H1 (cell line): ENCODE results near the gene ERMARD. TPM values are rescaled to one million over a fixed set of nuclear protein-coding genes. Genes with fewer than 3 reads are reported as not detected.

Experiments
- CTCF ChIA-PET: fragments of 300-600 bp; sonication (Branson Sonifier 250); formaldehyde crosslinking; loops from one replicate; lab custom pipeline; 2021; ENCODE audit not compliant: partially characterized antibody; lab: Charles Lee
- POLR2A ChIA-PET: fragments of 300-600 bp; sonication (Branson Sonifier 250); formaldehyde crosslinking; loops from one replicate; lab custom pipeline; 2021; ENCODE audit warnings: inconsistent platforms; ENCODE audit not compliant: partially characterized antibody; lab: Charles Lee
- DNase-seq, 2 experiments: peaks; one replicate each; pipeline versions ENCODE4 v3.0.0 to v3.0.0-alpha.2; 2010 to 2022; ENCODE audit warnings: low spot score in 2 of 2, low read depth in 1 of 2, mixed read lengths in 1 of 2
- FAIRE-seq: peaks from 2 replicates; lab custom pipeline; 2011; peaks lifted over from hg19 to GRCh38; lab: Jason Lieb, UNC
- H2AFZ ChIP-seq: 2 replicates; pipeline ENCODE4 v1.8.1; 2012; ENCODE audit warnings: low read length, inconsistent platforms
- H2AK5ac ChIP-seq: 2 replicates; pipeline ENCODE4 v1.6.1; 2013; ENCODE audit warnings: low read depth, low read length
- H2BK120ac ChIP-seq: replicated peaks from 2 replicates; pipeline ENCODE3; 2013; ENCODE audit warnings: low read depth, low read length, inconsistent platforms
- H2BK12ac ChIP-seq: 2 replicates; pipeline ENCODE4 v1.6.1; 2013; ENCODE audit warnings: low read depth, low read length
- H2BK15ac ChIP-seq: 2 replicates; pipeline ENCODE4 v1.6.1; 2013; ENCODE audit warnings: low read length
- H2BK20ac ChIP-seq: 2 replicates; pipeline ENCODE4 v1.6.1; 2013; ENCODE audit warnings: low read length
- H2BK5ac ChIP-seq: 2 replicates; pipeline ENCODE4 v1.6.1; 2013; ENCODE audit warnings: low read depth, low read length
- H3K14ac ChIP-seq: 2 replicates; pipeline ENCODE4 v1.6.1; 2013; ENCODE audit warnings: inconsistent platforms; ENCODE audit not compliant: insufficient read length
- H3K18ac ChIP-seq: 2 replicates; pipeline ENCODE4 v1.6.1; 2013; ENCODE audit warnings: low read length; ENCODE audit errors: extremely low read depth
- H3K23ac ChIP-seq: 2 replicates; pipeline ENCODE4 v1.6.1; 2013; ENCODE audit warnings: inconsistent platforms; ENCODE audit not compliant: insufficient read length
- H3K23me2 ChIP-seq: 2 replicates; pipeline ENCODE4 v1.6.1; 2013; ENCODE audit warnings: low read depth, low read length
- H3K27ac ChIP-seq: 2 replicates; pipeline ENCODE4 v1.6.1; 2011; ENCODE audit warnings: low read depth, low read length, inconsistent platforms
- H3K27me3 ChIP-seq, 4 experiments: replicated peaks in 1 of 4; 1 replicate in 1 of 4; 2 replicates in 3 of 4; pipeline versions ENCODE4 v1.6.1 to v1.8.1; 2011 to 2013; ENCODE audit warnings: low read length in 3 of 4, mild to moderate bottlenecking in 3 of 4, inconsistent platforms in 2 of 4, mixed read lengths in 2 of 4, moderate library complexity in 1 of 4; ENCODE audit not compliant: control insufficient read depth in 3 of 4, insufficient read depth in 3 of 4; ENCODE audit errors: extremely low read depth in 1 of 4
- H3K36me3 ChIP-seq, 4 experiments: 2 replicates each; pipeline versions ENCODE4 v1.6.1 to v1.8.1; 2011 to 2013; ENCODE audit warnings: mild to moderate bottlenecking in 4 of 4, low read length in 3 of 4, moderate library complexity in 2 of 4, control low read depth in 1 of 4, inconsistent platforms in 1 of 4; ENCODE audit not compliant: insufficient read depth in 4 of 4, control insufficient read depth in 2 of 4
- H3K4ac ChIP-seq: replicated peaks from 2 replicates; pipeline ENCODE3; 2013; ENCODE audit warnings: low read length, low read depth, mixed read lengths, inconsistent platforms; ENCODE audit not compliant: insufficient read length
- H3K4me1 ChIP-seq, 4 experiments: replicated peaks in 1 of 4; 1 replicate in 1 of 4; 2 replicates in 3 of 4; pipeline versions ENCODE4 v1.6.1 to v1.8.1; 2011 to 2013; ENCODE audit warnings: low read length in 3 of 4, inconsistent platforms in 2 of 4, mixed read lengths in 1 of 4; ENCODE audit not compliant: insufficient read depth in 4 of 4, control insufficient read depth in 3 of 4
- H3K4me2 ChIP-seq, 2 experiments: 2 replicates each; pipeline versions ENCODE4 v1.6.1 to v1.8.1; 2011 to 2013; ENCODE audit warnings: low read depth in 2 of 2, low read length in 2 of 2, control low read depth in 1 of 2, inconsistent platforms in 1 of 2, mild to moderate bottlenecking in 1 of 2; ENCODE audit not compliant: insufficient read depth in 1 of 2
- H3K4me3 ChIP-seq, 4 experiments: fragments of 200-600, 300-600 bp in 1 of 4; sonication (generic), shearing (Covaris generic), sonication (Bioruptor Twin) in 1 of 4; 2 replicates each; pipeline versions ENCODE4 v1.5.1 to v1.8.1; 2011 to 2016; ENCODE audit warnings: low read length in 4 of 4, low read depth in 3 of 4, control low read depth in 2 of 4, inconsistent platforms in 2 of 4, mild to moderate bottlenecking in 2 of 4, mixed read lengths in 1 of 4, moderate library complexity in 1 of 4; ENCODE audit not compliant: insufficient read depth in 2 of 4; ENCODE audit errors: extremely low read depth in 1 of 4
- H3K56ac ChIP-seq: replicated peaks from 2 replicates; pipeline ENCODE3; 2013; ENCODE audit warnings: low read depth, mild to moderate bottlenecking, mixed read lengths, low read length, inconsistent platforms; ENCODE audit not compliant: insufficient read length
- H3K79me1 ChIP-seq: 2 replicates; pipeline ENCODE4 v1.6.1; 2013; ENCODE audit warnings: low read depth, low read length, control low read depth
- H3K79me2 ChIP-seq, 2 experiments: 2 replicates each; pipeline versions ENCODE4 v1.6.1 to v1.8.1; 2012 to 2013; ENCODE audit warnings: low read length in 2 of 2, mild to moderate bottlenecking in 2 of 2, inconsistent platforms in 1 of 2; ENCODE audit not compliant: insufficient read depth in 2 of 2, control insufficient read depth in 1 of 2
- H3K9ac ChIP-seq, 4 experiments: replicated peaks in 1 of 4; 1 replicate in 1 of 4; 2 replicates in 3 of 4; pipeline versions ENCODE4 v1.6.1 to v1.8.1; 2011 to 2013; ENCODE audit warnings: low read depth in 3 of 4, low read length in 3 of 4, control low read depth in 2 of 4, mild to moderate bottlenecking in 2 of 4, moderate library complexity in 2 of 4, inconsistent platforms in 1 of 4; ENCODE audit errors: extremely low read depth in 1 of 4
- H3K9me3 ChIP-seq, 2 experiments: 2 replicates each; pipeline versions ENCODE4 v1.6.1 to v1.8.1; 2012 to 2013; ENCODE audit warnings: mild to moderate bottlenecking in 2 of 2, moderate library complexity in 2 of 2, control low read depth in 1 of 2, inconsistent platforms in 1 of 2, low read depth in 1 of 2, low read length in 1 of 2, mixed read lengths in 1 of 2; ENCODE audit not compliant: insufficient read depth in 2 of 2
- H4K20me1 ChIP-seq, 2 experiments: replicated peaks in 1 of 2; 2 replicates each; pipeline versions ENCODE3 to v1.8.1; 2011 to 2013; ENCODE audit warnings: inconsistent platforms in 2 of 2, low read length in 2 of 2, mild to moderate bottlenecking in 1 of 2; ENCODE audit not compliant: insufficient read depth in 2 of 2, control insufficient read depth in 1 of 2
- H4K5ac ChIP-seq: 2 replicates; pipeline ENCODE4 v1.6.1; 2013; ENCODE audit warnings: low read length, low read depth, mixed read lengths, inconsistent platforms; ENCODE audit not compliant: insufficient read length
- H4K8ac ChIP-seq: 2 replicates; pipeline ENCODE4 v1.8.0; 2013; ENCODE audit warnings: mild to moderate bottlenecking, moderate library complexity, low read length, inconsistent platforms; ENCODE audit not compliant: insufficient read depth; ENCODE audit errors: extremely low read depth
- H4K91ac ChIP-seq: replicated peaks from 2 replicates; pipeline ENCODE3; 2013; ENCODE audit warnings: low read length, mixed read lengths, inconsistent platforms; ENCODE audit not compliant: insufficient read length
- BCL11A ChIP-seq, 2 experiments: IDR thresholded peaks; one replicate each; pipeline ENCODE4 v1.6.1; 2011; ENCODE audit warnings: low read depth in 2 of 2, low read length in 2 of 2, mild to moderate bottlenecking in 2 of 2
- E2F6 ChIP-seq: IDR thresholded peaks from 2 replicates; pipeline ENCODE4 v1.6.1; 2012; ENCODE audit warnings: inconsistent platforms
- EP300 ChIP-seq, 2 experiments: IDR thresholded peaks; 1 replicate in 1 of 2; 2 replicates in 1 of 2; pipeline ENCODE4 v1.6.1; 2011 to 2012; ENCODE audit warnings: low read depth in 2 of 2, low read length in 2 of 2, mild to moderate bottlenecking in 2 of 2, borderline replicate concordance in 1 of 2, inconsistent platforms in 1 of 2, moderate library complexity in 1 of 2
- POLR2AphosphoS5 ChIP-seq: IDR thresholded peaks from 2 replicates; pipeline ENCODE4 v1.6.1; 2011; ENCODE audit warnings: low read depth, low read length
- RAD21 ChIP-seq, 2 experiments: IDR thresholded peaks in 1 of 2; conservative IDR thresholded peaks in 1 of 2; 2 replicates each; pipeline ENCODE4 v1.6.1; 2011; ENCODE audit warnings: low read depth in 2 of 2, low read length in 2 of 2, improper control_type of control experiment in 1 of 2, inconsistent platforms in 1 of 2, mild to moderate bottlenecking in 1 of 2, moderate library complexity in 1 of 2
- SP4 ChIP-seq: IDR thresholded peaks from 2 replicates; pipeline ENCODE4 v1.6.1; 2012; ENCODE audit warnings: low read length, inconsistent platforms
- ZNF274 ChIP-seq: IDR thresholded peaks from 2 replicates; pipeline ENCODE4 v1.7.0; 2012; ENCODE audit warnings: low read length, borderline replicate concordance; ENCODE audit errors: extremely low read depth
- WGBS, 2 experiments: shearing (Covaris generic) in 1 of 2; methylation state at CpG; one replicate each; pipeline versions ENCODE4 v1.1.6 to v1.1.7; 2013 to 2015; ENCODE audit warnings: low lambda C conversion rate in 2 of 2, mixed read lengths in 2 of 2, inconsistent platforms in 1 of 2, low coverage in 1 of 2, missing lambda C conversion rate in 1 of 2; ENCODE audit not compliant: insufficient replicate concordance in 2 of 2, insufficient coverage in 1 of 2, insufficient read length in 1 of 2; ENCODE audit errors: extremely low coverage in 1 of 2, missing lambda C conversion rate in 1 of 2; 5-methylcytosine and 5-hydroxymethylcytosine counted together
- polyA plus RNA-seq, 7 experiments: library from polyadenylated mRNA; depleted of rRNA in 3 of 7; stranded (reverse) in 5 of 7; unstranded in 2 of 7; fragments of >200 nt in 5 of 7; fragments of 200-250 nt in 2 of 7; gene quantifications; 1 replicate in 5 of 7; 2 replicates in 1 of 7; 4 replicates in 1 of 7; pipeline versions ENCODE4 v1.2.1 to v1.2.3, GENCODE V29; 2011 to 2013; ENCODE audit warnings: missing spikeins in 2 of 7, mixed read lengths in 2 of 7
- total RNA-seq: library from RNA; stranded (reverse); fragmentation: NEBNext Ultra II Directional; extraction: Animal tissue kit (Norgen Biotek cat#: 25700); gene quantifications from 2 replicates; pipeline ENCODE4 v1.2.1, GENCODE V29; 2021
- TF ChIP-seq, protein P1 (sequence below): IDR thresholded peaks from 2 replicates; pipeline ENCODE4 v1.6.1; 2011; ENCODE audit warnings: low read length, improper control_type of control experiment

Gene ERMARD
- total and polyA plus RNA-seq, 2 of the 8 experiments (the other 6 are each of a cell fraction or from before 2014, with no cell fraction given), result 12.2 to 25.6 TPM

GRCh38 chr6:169830876-169831275 lies 79.5 kb downstream of the ERMARD start:
- CTCF ChIA-PET, result interaction anchor here (0.7 to 6.5 kb wide), 44 partner anchors 8 to 699 kb away, joined by 3 to 85 read pairs (median 5); no protein-coding TSS in a partner anchor
- POLR2A ChIA-PET, result no interaction called here
- FAIRE-seq, result no peak
- TF ChIP-seq RAD21 (IDR thresholded peaks at IDR 0.05 in 1 of 2, conservative IDR thresholded peaks at IDR 0.05 in 1 of 2; ENCODE audit: low read depth in 2 of 2, low read length in 2 of 2) (peak; percentile 11 to 42; a peak in 3 of 4 replicates), E2F6 (no peak), EP300 (IDR thresholded peaks at IDR 0.05; ENCODE audit: borderline replicate concordance in 1 of 2, low read depth in 2 of 2, low read length in 2 of 2) (no peak), SP4 (no peak), POLR2AphosphoS5 (no peak), BCL11A (IDR thresholded peaks at IDR 0.05; ENCODE audit: low read depth in 2 of 2, low read length in 2 of 2) (no peak), ZNF274 (no peak)
- TF ChIP-seq, protein P1, sequence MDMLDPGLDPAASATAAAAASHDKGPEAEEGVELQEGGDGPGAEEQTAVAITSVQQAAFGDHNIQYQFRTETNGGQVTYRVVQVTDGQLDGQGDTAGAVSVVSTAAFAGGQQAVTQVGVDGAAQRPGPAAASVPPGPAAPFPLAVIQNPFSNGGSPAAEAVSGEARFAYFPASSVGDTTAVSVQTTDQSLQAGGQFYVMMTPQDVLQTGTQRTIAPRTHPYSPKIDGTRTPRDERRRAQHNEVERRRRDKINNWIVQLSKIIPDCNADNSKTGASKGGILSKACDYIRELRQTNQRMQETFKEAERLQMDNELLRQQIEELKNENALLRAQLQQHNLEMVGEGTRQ, result no peak

More at GRCh38 chr6:169830876-169831275, 79.5 kb downstream of the ERMARD start:
- H3K36me3 ChIP-seq, result no peaks in the 10 kb centered on the region
- no peak overlapping the region for H3K27ac ChIP-seq
- H2AFZ ChIP-seq, result 0 out of 2 replicates have a peak overlapping the region, but pooled peaks have one; percentile 26
- no peak overlapping the region for H3K56ac ChIP-seq
- peaks cover 0 to 17% (median 4%) of the 10 kb centered on the region in 4 experiments; a peak in 6 of 7 replicates for H3K4me1 ChIP-seq
- H3K4me2 ChIP-seq, result no peak overlapping the region
- peak in 1 of 2 experiments; percentile 62 for DNase-seq
- peaks cover 0 to 6% (median 0%) of the 10 kb centered on the region in 4 experiments; a peak in 2 of 7 replicates for H3K27me3 ChIP-seq
- no peak overlapping the region for H3K4me3 ChIP-seq
- H2BK20ac ChIP-seq, result 0 out of 2 replicates have a peak overlapping the region, but pooled peaks have one; percentile 18
- H3K4ac ChIP-seq, result no peak overlapping the region
- H4K5ac ChIP-seq, result no peak overlapping the region
- H3K14ac ChIP-seq, result no peak overlapping the region
- H2BK5ac ChIP-seq, result no peak overlapping the region
- H3K18ac ChIP-seq, result 0 out of 2 replicates have a peak overlapping the region, but pooled peaks have one; percentile 22
- H2AK5ac ChIP-seq, result no peak overlapping the region
- H4K91ac ChIP-seq, result no peak overlapping the region
- H3K23me2 ChIP-seq, result no peaks in the 10 kb centered on the region
- 64% methylated on average over 12 of the region's 12 CpGs; no CpG with 5 or more reads in 1 of the 2 experiments for WGBS, 2 experiments
- no peaks in the 10 kb centered on the region for H4K20me1 ChIP-seq
- no peaks in the 10 kb centered on the region for H3K79me1 ChIP-seq
- H3K9me3 ChIP-seq, result peaks cover 3 to 11% of the 10 kb centered on the region in 2 experiments; a peak in 3 of 4 replicates
- H3K23ac ChIP-seq, result no peak overlapping the region
- H4K8ac ChIP-seq, result no peak overlapping the region; the same call in 1 of the 2 replicates
- H2BK120ac ChIP-seq, result no peak overlapping the region
- no peak overlapping the region for H3K9ac ChIP-seq
- H2BK12ac ChIP-seq, result no peak overlapping the region
- no peaks in the 10 kb centered on the region for H3K79me2 ChIP-seq
- H2BK15ac ChIP-seq, result no peak overlapping the region
